ENCODE results near the gene PHOX2A.
"Not testable (repeated sequence)": the region's sequence is repeated elsewhere in the genome, so short reads cannot be mapped to it uniquely, and the experiment has no call there.

- TF ChIP-seq, protein P1, sequence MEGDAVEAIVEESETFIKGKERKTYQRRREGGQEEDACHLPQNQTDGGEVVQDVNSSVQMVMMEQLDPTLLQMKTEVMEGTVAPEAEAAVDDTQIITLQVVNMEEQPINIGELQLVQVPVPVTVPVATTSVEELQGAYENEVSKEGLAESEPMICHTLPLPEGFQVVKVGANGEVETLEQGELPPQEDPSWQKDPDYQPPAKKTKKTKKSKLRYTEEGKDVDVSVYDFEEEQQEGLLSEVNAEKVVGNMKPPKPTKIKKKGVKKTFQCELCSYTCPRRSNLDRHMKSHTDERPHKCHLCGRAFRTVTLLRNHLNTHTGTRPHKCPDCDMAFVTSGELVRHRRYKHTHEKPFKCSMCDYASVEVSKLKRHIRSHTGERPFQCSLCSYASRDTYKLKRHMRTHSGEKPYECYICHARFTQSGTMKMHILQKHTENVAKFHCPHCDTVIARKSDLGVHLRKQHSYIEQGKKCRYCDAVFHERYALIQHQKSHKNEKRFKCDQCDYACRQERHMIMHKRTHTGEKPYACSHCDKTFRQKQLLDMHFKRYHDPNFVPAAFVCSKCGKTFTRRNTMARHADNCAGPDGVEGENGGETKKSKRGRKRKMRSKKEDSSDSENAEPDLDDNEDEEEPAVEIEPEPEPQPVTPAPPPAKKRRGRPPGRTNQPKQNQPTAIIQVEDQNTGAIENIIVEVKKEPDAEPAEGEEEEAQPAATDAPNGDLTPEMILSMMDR (conservative IDR thresholded peaks at IDR 0.05; ENCODE audit: low read length): not testable (repeated sequence)
- TF ChIP-seq EZH2phosphoT487 (IDR thresholded peaks at IDR 0.05; ENCODE audit: borderline replicate concordance): not testable (repeated sequence)
Measured at GRCh38 chr11:72201445-72201844, 42.5 kb downstream of the PHOX2A start.

Data from Loucy (cell line).